SJSA1 (cell line): Measurements from ENCODE around the gene PRDM4. TPM values are rescaled to one million over a fixed set of nuclear protein-coding genes. Genes with fewer than 3 reads are reported as not detected.

ENCODE experiments used
- DNase-seq, 2 experiments: peaks; one replicate each; pipeline ENCODE4 v3.0.0-alpha.2; 2015 to 2020; ENCODE audit warnings: low spot score in 2 of 2, low read depth in 1 of 2
- H3K27ac ChIP-seq: fragments of 250-450 bp; sonication (Bioruptor Pico); 2 replicates; pipeline ENCODE4 v1.5.1; 2020; ENCODE audit warnings: mild to moderate bottlenecking, moderate library complexity
- H3K27me3 ChIP-seq: fragments of 250-450 bp; sonication (Bioruptor Pico); replicated peaks from 2 replicates; pipeline ENCODE4 v1.5.1; 2020; ENCODE audit warnings: mild to moderate bottlenecking, moderate library complexity
- H3K36me3 ChIP-seq: fragments of 250-450 bp; sonication (Bioruptor Pico); 2 replicates; pipeline ENCODE4 v1.5.1; 2020; ENCODE audit warnings: mild to moderate bottlenecking
- H3K4me1 ChIP-seq: fragments of 250-450 bp; sonication (Bioruptor Pico); replicated peaks from 2 replicates; pipeline ENCODE4 v1.6.1; 2021; ENCODE audit warnings: mild to moderate bottlenecking
- H3K4me3 ChIP-seq: fragments of 250-450 bp; sonication (Bioruptor Pico); 2 replicates; pipeline ENCODE4 v1.5.1; 2020; ENCODE audit warnings: mild to moderate bottlenecking
- H3K9me3 ChIP-seq: fragments of 250-450 bp; sonication (Bioruptor Pico); replicated peaks from 2 replicates; pipeline ENCODE4 v1.5.1; 2020; ENCODE audit warnings: mild to moderate bottlenecking
- total RNA-seq: library from RNA; depleted of rRNA; stranded (reverse); fragments of >200 nt; shearing (Covaris generic); gene quantifications from 2 replicates; pipeline ENCODE4 v1.2.3, GENCODE V29; 2014

The PRDM4 gene
- total RNA-seq, 1 experiment from 2014 or later, result 21.5 TPM

GRCh38 chr12:107780298-107780697, 19.4 kb upstream of the PRDM4 start:
- no peaks in the 10 kb centered on the region for H3K36me3 ChIP-seq
- no peak overlapping the region for H3K4me3 ChIP-seq
- H3K4me1 ChIP-seq, result no peaks in the 10 kb centered on the region
- no peak for DNase-seq
- no peak overlapping the region for H3K27ac ChIP-seq
- H3K27me3 ChIP-seq, result peaks cover 29% of the 10 kb centered on the region
- 0 out of 2 replicates have a peak, but pooled peaks cover 1% of the 10 kb centered on the region for H3K9me3 ChIP-seq

- no peak overlapping the region for H3K4me3 ChIP-seq
- no peaks in the 10 kb centered on the region for H3K4me1 ChIP-seq
- peaks cover 40% of the 10 kb centered on the region for H3K27me3 ChIP-seq
- H3K9me3 ChIP-seq, result 0 out of 2 replicates have a peak, but pooled peaks cover 3% of the 10 kb centered on the region
- no peak overlapping the region for H3K27ac ChIP-seq
- H3K36me3 ChIP-seq, result no peaks in the 10 kb centered on the region
- DNase-seq, result no peak
These were observed 18.3 kb upstream of the PRDM4 start for GRCh38 chr12:107779077-107779831.

- Histone ChIP-seq H3K4me1 (no peaks in the 10 kb centered on the region), H3K27ac (no peak overlapping the region), H3K27me3 (peaks cover 47% of the 10 kb centered on the region), H3K36me3 (no peaks in the 10 kb centered on the region), H3K4me3 (no peak overlapping the region), H3K9me3 (0 out of 2 replicates have a peak, but pooled peaks cover 3% of the 10 kb centered on the region)
- DNase-seq, result no peak
These were observed 17.6 kb upstream of the PRDM4 start for GRCh38 chr12:107778383-107779025.

- Histone ChIP-seq H3K36me3 (no peaks in the 10 kb centered on the region), H3K4me3 (no peak overlapping the region), H3K9me3 (0 out of 2 replicates have a peak, but pooled peaks cover 3% of the 10 kb centered on the region)
These were observed 15.2 kb upstream of the PRDM4 start for GRCh38 chr12:107776171-107776570.

GRCh38 chr12:107775093-107775721, 14.3 kb upstream of the PRDM4 start:
- Histone ChIP-seq H3K27me3 (peaks cover 51% of the 10 kb centered on the region), H3K36me3 (no peaks in the 10 kb centered on the region), H3K4me3 (no peak overlapping the region), H3K4me1 (no peaks in the 10 kb centered on the region), H3K9me3 (0 out of 2 replicates have a peak, but pooled peaks cover 3% of the 10 kb centered on the region), H3K27ac (no peak overlapping the region)
- no peak for DNase-seq

More at GRCh38 chr12:107776171-107776570, 15.2 kb upstream of the PRDM4 start:
- H3K4me1 ChIP-seq, result no peaks in the 10 kb centered on the region
- no peak for DNase-seq
- H3K27ac ChIP-seq, result no peak overlapping the region
- H3K27me3 ChIP-seq, result peaks cover 53% of the 10 kb centered on the region

- no peaks in the 10 kb centered on the region for H3K36me3 ChIP-seq
- no peak within 1 kb of the TSS for H3K4me3 ChIP-seq
- 0 out of 2 replicates have a peak, but pooled peaks cover 3% of the 10 kb centered on the region for H3K9me3 ChIP-seq
- H3K27ac ChIP-seq, result no peak within 1 kb of the TSS
- DNase-seq, result no peak
- H3K27me3 ChIP-seq, result peaks cover 53% of the 10 kb centered on the region
- no peaks in the 10 kb centered on the region for H3K4me1 ChIP-seq
These were observed 13.6 kb upstream of the PRDM4 start, which contains the start of gene ASCL4 for GRCh38 chr12:107774349-107775029. Gene ASCL4, plus strand, starts transcription at chr12:107774704. Its CDS starts 515 bp downstream, at chr12:107775219.

- Histone ChIP-seq H3K27me3 (peaks cover 23% of the 10 kb centered on the region), H3K27ac (no peak overlapping the region), H3K9me3 (no peaks in the 10 kb centered on the region), H3K4me3 (no peak overlapping the region), H3K36me3 (no peaks in the 10 kb centered on the region), H3K4me1 (no peaks in the 10 kb centered on the region)
- DNase-seq, result no peak
These were observed 6.5 kb upstream of the PRDM4 start for GRCh38 chr12:107767466-107767865.

GRCh38 chr12:107765316-107765715, 4.4 kb upstream of the PRDM4 start:
- Histone ChIP-seq H3K4me1 (peaks cover 6% of the 10 kb centered on the region), H3K9me3 (no peaks in the 10 kb centered on the region), H3K27ac (no peak overlapping the region), H3K4me3 (no peak overlapping the region), H3K36me3 (peaks cover 7% of the 10 kb centered on the region; the same call in 1 of the 2 replicates), H3K27me3 (peaks cover 21% of the 10 kb centered on the region)
- no peak for DNase-seq

- peaks cover 18% of the 10 kb centered on the region for H3K27me3 ChIP-seq
- no peaks in the 10 kb centered on the region for H3K9me3 ChIP-seq
- H3K36me3 ChIP-seq, result peaks cover 13% of the 10 kb centered on the region
- no peak overlapping the region for H3K4me3 ChIP-seq
- DNase-seq, result no peak
- H3K27ac ChIP-seq, result no peak overlapping the region
- peaks cover 12% of the 10 kb centered on the region for H3K4me1 ChIP-seq
These were observed 3.7 kb upstream of the PRDM4 start for GRCh38 chr12:107764626-107765025.

GRCh38 chr12:107762874-107763273, 1.9 kb upstream of the PRDM4 start:
- no peaks in the 10 kb centered on the region for H3K9me3 ChIP-seq
- peaks cover 9% of the 10 kb centered on the region for H3K27me3 ChIP-seq
- H3K27ac ChIP-seq, result no peak overlapping the region
- no peak for DNase-seq
- H3K36me3 ChIP-seq, result peaks cover 26% of the 10 kb centered on the region
- H3K4me1 ChIP-seq, result peaks cover 24% of the 10 kb centered on the region
- H3K4me3 ChIP-seq, result no peak overlapping the region

GRCh38 chr12:107761502-107761904, 566 bp upstream of the PRDM4 start:
- no peak for DNase-seq
- no peak overlapping the region for H3K27ac ChIP-seq
- peaks cover 40% of the 10 kb centered on the region for H3K36me3 ChIP-seq
- peak overlapping the region; percentile 89 for H3K4me3 ChIP-seq
- H3K9me3 ChIP-seq, result no peaks in the 10 kb centered on the region
- peaks cover 9% of the 10 kb centered on the region for H3K27me3 ChIP-seq
- H3K4me1 ChIP-seq, result peaks cover 24% of the 10 kb centered on the region

GRCh38 chr12:107760207-107760808, 629 bp downstream of the PRDM4 start:
- Histone ChIP-seq H3K4me1 (peaks cover 24% of the 10 kb centered on the region), H3K4me3 (peak overlapping the region; percentile 89), H3K27ac (peak overlapping the region; percentile 53), H3K9me3 (no peaks in the 10 kb centered on the region), H3K27me3 (peaks cover 6% of the 10 kb centered on the region), H3K36me3 (peaks cover 52% of the 10 kb centered on the region)
- DNase-seq, result peak in 1 of 2 experiments; percentile 27

GRCh38 chr12:107759410-107759809, 1.5 kb downstream of the PRDM4 start:
- Histone ChIP-seq H3K4me3 (peak overlapping the region; percentile 89), H3K27me3 (peaks cover 2% of the 10 kb centered on the region; the same call in 1 of the 2 replicates), H3K27ac (peak overlapping the region; percentile 53), H3K36me3 (peaks cover 60% of the 10 kb centered on the region), H3K4me1 (peaks cover 24% of the 10 kb centered on the region), H3K9me3 (no peaks in the 10 kb centered on the region)
- DNase-seq, result peak; percentile 46 to 52
